ENCODE measurements around the gene BMP7. TPM values are rescaled to one million over a fixed set of nuclear protein-coding genes. Genes with fewer than 3 reads are reported as not detected.

The BMP7 gene
- total RNA-seq, 2 experiments from 2014 or later: 2.2 to 94.2 TPM

DNA sequence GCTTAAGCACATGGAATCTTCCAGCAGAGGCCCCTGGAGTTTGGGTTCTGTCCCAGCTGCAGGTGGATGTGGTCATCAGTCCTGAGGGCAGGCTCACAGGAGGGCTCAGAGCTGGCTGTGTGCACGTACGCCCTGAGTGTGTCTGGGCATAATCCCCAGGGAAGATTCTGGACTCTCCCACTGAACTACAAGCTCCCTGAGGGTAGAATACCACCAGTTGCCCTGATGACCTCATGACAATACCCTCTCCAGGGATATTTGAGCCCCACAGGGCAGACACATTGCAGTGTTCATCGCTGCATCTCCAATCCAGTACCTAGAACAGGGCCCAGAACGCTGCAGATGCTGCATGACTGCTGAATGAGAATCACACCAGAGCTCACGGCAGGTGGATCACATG, 92.5 kb downstream of the BMP7 start:
- ChIA-PET POLR2A (no interaction called here), CTCF (ENCODE audit: unreplicated experiment) (no interaction called here)
- H3K4me1 ChIP-seq (ENCODE audit: insufficient read depth, low read length, poor library complexity, severe bottlenecking): no peaks in the 10 kb centered on the region
- H3K9me3 ChIP-seq (ENCODE audit: low read length): no peaks in the 10 kb centered on the region
- H3K4me2 ChIP-seq (ENCODE audit: low read length): no peak overlapping the region
- no peak overlapping the region for H2AFZ ChIP-seq (ENCODE audit: low read length)
- BruUV-seq (replicated peaks): no TSS peak
- intact Hi-C loops (cut with micrococcal nuclease; ENCODE audit: unreplicated experiment): no loop called here
- H3K36me3 ChIP-seq (ENCODE audit: insufficient read depth, low read length): peaks cover 62% of the 10 kb centered on the region
- no peaks in the 10 kb centered on the region for H3K9me2 ChIP-seq (ENCODE audit: insufficient read depth, low read length)
- TF ChIP-seq, protein P1, sequence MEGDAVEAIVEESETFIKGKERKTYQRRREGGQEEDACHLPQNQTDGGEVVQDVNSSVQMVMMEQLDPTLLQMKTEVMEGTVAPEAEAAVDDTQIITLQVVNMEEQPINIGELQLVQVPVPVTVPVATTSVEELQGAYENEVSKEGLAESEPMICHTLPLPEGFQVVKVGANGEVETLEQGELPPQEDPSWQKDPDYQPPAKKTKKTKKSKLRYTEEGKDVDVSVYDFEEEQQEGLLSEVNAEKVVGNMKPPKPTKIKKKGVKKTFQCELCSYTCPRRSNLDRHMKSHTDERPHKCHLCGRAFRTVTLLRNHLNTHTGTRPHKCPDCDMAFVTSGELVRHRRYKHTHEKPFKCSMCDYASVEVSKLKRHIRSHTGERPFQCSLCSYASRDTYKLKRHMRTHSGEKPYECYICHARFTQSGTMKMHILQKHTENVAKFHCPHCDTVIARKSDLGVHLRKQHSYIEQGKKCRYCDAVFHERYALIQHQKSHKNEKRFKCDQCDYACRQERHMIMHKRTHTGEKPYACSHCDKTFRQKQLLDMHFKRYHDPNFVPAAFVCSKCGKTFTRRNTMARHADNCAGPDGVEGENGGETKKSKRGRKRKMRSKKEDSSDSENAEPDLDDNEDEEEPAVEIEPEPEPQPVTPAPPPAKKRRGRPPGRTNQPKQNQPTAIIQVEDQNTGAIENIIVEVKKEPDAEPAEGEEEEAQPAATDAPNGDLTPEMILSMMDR (conservative IDR thresholded peaks at IDR 0.05; ENCODE audit: low read length): no peak
- TF ChIP-seq EZH2phosphoT487 (IDR thresholded peaks at IDR 0.05; ENCODE audit: borderline replicate concordance, low read depth, low read length): no peak
- no peaks in the 10 kb centered on the region for H3K79me2 ChIP-seq (ENCODE audit: insufficient read depth, low read depth, low read length)
- DNase-seq (ENCODE audit: low spot score): no peak
- no peak overlapping the region for H3K4me3 ChIP-seq (ENCODE audit: low read depth, low read length, poor library complexity, severe bottlenecking)
- no peak overlapping the region for H3K27ac ChIP-seq (ENCODE audit: low read depth, low read length, poor library complexity, severe bottlenecking)
- no peaks in the 10 kb centered on the region for H4K20me1 ChIP-seq (ENCODE audit: insufficient read depth, low read length)

DNA sequence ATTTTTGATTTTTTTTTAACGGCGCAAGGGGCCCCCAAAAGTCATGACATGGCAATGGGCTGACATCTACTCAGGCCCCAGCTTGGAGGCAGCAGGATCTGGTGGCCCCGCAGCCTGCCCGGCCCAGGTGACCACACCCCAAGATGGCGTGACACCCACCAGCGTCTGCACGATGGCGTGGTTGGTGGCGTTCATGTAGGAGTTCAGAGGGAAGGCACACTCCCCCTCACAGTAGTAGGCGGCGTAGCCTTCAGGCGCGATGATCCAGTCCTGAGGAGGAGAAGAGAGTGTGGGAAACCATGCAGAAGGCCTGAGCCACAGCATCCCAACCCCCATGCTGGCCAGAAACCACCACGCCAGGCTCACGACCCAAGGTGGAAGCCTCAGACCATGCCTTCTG, 93.4 kb downstream of the BMP7 start:
- Histone ChIP-seq H3K9me3 (ENCODE audit: low read length) (no peaks in the 10 kb centered on the region), H3K9me2 (ENCODE audit: insufficient read depth, low read length) (no peaks in the 10 kb centered on the region), H3K27ac (ENCODE audit: low read depth, low read length, poor library complexity, severe bottlenecking) (no peak overlapping the region), H2AFZ (ENCODE audit: low read length) (no peak overlapping the region), H3K36me3 (ENCODE audit: insufficient read depth, low read length) (peaks cover 63% of the 10 kb centered on the region), H3K4me1 (ENCODE audit: insufficient read depth, low read length, poor library complexity, severe bottlenecking) (no peaks in the 10 kb centered on the region), H3K4me3 (ENCODE audit: low read depth, low read length, poor library complexity, severe bottlenecking) (no peak overlapping the region), H4K20me1 (ENCODE audit: insufficient read depth, low read length) (no peaks in the 10 kb centered on the region), H3K79me2 (ENCODE audit: insufficient read depth, low read depth, low read length) (no peaks in the 10 kb centered on the region), H3K4me2 (ENCODE audit: low read length) (no peak overlapping the region)
- CTCF ChIA-PET (ENCODE audit: unreplicated experiment): no interaction called here
- POLR2A ChIA-PET: no interaction called here
- DNase-seq (ENCODE audit: low spot score): no peak
- BruUV-seq (replicated peaks): no TSS peak
- TF ChIP-seq, protein P1 (conservative IDR thresholded peaks at IDR 0.05; ENCODE audit: low read length): no peak
- no peak for TF ChIP-seq EZH2phosphoT487 (IDR thresholded peaks at IDR 0.05; ENCODE audit: borderline replicate concordance, low read depth, low read length)
- intact Hi-C loops (cut with micrococcal nuclease; ENCODE audit: unreplicated experiment): no loop called here

DNA sequence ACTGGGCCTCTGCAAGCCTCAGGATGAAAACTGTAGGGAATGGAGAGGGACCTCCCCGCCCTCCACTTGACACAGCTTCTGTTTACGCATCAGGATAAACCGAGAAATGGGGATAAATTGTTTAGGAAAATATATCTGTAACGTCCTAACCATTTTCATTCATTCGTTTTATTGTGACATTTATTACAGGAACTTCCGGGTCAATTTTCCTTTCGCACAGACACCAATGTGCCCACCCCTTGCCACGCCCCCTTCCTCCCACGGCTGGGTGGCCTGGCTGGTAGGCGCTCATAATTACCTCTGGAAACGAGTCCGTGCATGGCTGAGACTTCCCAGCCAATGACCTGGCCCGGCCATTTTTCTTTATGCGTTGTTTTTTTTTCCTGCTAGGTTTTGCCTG, 96.1 kb downstream of the BMP7 start:
- no peak overlapping the region for H3K4me3 ChIP-seq (ENCODE audit: low read depth, low read length, poor library complexity, severe bottlenecking)
- no peaks in the 10 kb centered on the region for H3K9me3 ChIP-seq (ENCODE audit: low read length)
- no peaks in the 10 kb centered on the region for H3K9me2 ChIP-seq (ENCODE audit: insufficient read depth, low read length)
- TF ChIP-seq EZH2phosphoT487 (IDR thresholded peaks at IDR 0.05; ENCODE audit: borderline replicate concordance, low read depth, low read length): no peak
- TF ChIP-seq, protein P1 (conservative IDR thresholded peaks at IDR 0.05; ENCODE audit: low read length): no peak
- POLR2A ChIA-PET: no interaction called here
- no peaks in the 10 kb centered on the region for H3K4me1 ChIP-seq (ENCODE audit: insufficient read depth, low read length, poor library complexity, severe bottlenecking)
- H3K4me2 ChIP-seq (ENCODE audit: low read length): no peak overlapping the region
- no peak for DNase-seq (ENCODE audit: low spot score)
- CTCF ChIA-PET (ENCODE audit: unreplicated experiment): no interaction called here
- intact Hi-C loops (cut with micrococcal nuclease; ENCODE audit: unreplicated experiment): no loop called here
- H2AFZ ChIP-seq (ENCODE audit: low read length): no peak overlapping the region
- no peaks in the 10 kb centered on the region for H4K20me1 ChIP-seq (ENCODE audit: insufficient read depth, low read length)
- no peaks in the 10 kb centered on the region for H3K79me2 ChIP-seq (ENCODE audit: insufficient read depth, low read depth, low read length)
- no TSS peak for BruUV-seq (replicated peaks)
- no peak overlapping the region for H3K27ac ChIP-seq (ENCODE audit: low read depth, low read length, poor library complexity, severe bottlenecking)
- H3K36me3 ChIP-seq (ENCODE audit: insufficient read depth, low read length): peaks cover 63% of the 10 kb centered on the region

Data from OCI-LY7 (cell line).